GM18507 (cell line): ENCODE results near the gene HERPUD1.

ENCODE experiments used
- DNase-seq: peaks from one replicate; pipeline ENCODE4 v3.0.0; 2011; ENCODE audit warnings: low read depth; ENCODE audit not compliant: insufficient read length; ENCODE audit errors: extremely low spot score
- FAIRE-seq: peaks from 2 replicates; lab custom pipeline; 2011; peaks lifted over from hg19 to GRCh38; lab: Jason Lieb, UNC

Gene HERPUD1

DNA sequence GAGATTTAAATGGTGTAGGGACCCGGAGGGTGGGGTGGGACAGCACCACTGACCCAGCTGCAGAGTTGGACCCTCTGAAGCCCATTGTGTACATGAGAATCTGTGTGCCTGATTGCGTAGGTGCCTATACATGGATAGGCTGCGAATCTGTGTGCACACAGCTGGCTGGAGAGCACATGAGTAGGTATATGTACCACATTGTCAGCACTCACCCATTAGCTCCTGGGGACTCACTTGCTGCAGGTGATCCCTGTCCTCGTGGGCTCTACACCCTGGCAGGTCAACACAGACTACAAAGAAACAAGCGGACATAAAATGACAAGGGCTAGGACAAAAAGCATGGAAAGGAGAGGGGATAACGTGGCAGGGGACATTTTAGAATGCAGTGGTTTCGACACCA lies 18.5 kb downstream of the HERPUD1 start:
- DNase-seq (no peak), FAIRE-seq (no peak)

DNA sequence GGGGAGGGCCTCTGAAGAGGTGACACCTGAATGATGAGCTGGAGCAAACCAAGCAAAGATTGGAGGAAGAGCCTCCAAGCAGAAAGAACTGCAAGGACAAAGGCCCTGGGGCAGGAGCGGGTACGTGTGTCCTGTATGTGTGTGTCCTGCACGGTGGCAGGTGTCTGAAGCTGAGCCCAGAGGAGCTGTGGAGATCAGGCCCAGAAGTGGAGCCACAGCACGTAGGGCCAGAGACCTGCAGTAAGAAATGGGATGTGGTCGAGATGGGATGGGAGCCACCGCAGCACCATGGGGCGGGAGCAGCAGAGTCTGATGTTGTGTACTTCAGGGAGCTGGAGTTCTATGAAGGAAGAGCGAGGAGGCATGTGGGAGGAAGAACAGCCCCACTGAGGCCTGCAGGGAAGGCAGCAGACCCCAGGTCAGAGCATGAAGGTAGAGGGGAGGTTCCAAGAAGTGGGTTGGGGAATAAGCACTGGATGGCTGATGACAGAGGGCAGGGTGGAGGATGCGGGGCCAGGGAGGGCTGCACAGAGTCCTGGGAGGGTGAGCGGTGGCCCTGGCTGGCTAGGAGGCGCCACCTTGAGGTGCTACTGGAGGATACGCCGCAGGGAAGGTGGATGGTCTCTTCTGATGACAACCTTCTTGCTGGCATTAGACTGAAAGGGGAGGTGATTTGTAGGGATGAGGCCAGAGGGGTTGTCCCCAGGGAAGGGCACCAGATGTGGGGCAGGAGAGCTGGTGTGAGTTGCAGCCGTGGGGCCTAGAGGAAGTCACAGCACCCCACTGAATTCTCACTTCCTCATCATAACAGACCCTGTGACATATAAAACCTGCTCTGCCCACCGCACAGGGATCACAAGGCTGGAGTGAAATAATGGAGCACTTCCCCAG lies 19.2 kb downstream of the HERPUD1 start:
- FAIRE-seq (peak; percentile 89), DNase-seq (peak; percentile 55)

DNA sequence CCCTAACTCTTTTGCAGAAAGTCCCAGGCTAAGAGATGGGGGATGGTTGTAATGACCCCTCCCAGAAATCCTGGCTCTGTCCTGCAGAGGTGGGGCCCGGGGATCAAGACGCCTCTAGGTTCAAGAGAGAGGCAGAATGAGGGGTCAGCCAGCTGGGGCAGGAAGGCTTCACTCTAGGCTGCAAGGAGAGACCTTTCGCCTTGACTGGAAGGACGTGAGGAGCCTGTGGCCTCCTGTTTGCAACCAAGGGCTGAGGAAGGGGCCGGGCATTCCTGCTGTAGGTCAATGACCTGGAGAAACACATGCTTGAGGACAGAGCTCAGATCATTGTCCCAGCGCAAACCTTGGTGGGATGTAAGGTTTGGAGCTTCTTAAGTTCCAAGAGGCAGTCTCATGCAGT lies 21.1 kb downstream of the HERPUD1 start:
- DNase-seq (no peak), FAIRE-seq (no peak)

DNA sequence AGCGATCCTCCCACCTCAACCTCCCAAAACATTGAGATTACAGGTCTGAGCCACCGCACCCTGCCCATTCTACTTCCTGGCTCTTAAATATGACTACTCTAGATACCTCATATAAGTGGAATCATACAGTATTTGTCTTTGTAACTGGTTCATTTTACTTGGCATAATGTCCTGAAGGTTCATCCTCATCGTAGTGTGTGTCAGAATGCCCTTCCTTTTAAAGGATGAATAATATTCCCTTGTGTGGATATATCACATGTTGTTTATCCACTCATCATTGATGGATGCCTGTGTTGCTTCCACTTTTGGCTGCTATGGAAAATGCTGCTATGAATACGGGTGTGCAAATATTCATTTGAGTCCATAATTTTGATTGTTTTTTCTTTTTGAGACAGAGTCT lies 24.1 kb downstream of the HERPUD1 start:
- DNase-seq (no peak), FAIRE-seq (no peak)

DNA sequence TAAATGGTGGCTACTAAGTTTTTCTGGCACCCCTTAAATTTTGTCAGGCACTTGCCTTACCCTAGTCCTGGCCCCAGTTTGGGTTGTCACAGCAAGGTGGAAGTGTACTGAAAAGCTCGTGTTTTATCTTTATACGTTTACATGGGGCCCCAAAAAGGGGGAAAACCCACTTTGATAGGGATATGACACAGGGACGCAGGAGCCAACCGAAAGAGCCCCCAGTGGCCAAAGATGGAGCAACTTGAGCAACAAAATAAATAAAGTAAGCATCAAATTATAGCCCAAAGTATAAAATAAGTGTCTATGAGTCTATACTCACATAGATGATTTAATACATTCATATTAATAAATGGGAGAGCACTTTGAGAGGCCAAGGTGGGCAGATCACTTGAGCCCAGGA lies 24.8 kb downstream of the HERPUD1 start:
- DNase-seq (no peak), FAIRE-seq (no peak)

DNA sequence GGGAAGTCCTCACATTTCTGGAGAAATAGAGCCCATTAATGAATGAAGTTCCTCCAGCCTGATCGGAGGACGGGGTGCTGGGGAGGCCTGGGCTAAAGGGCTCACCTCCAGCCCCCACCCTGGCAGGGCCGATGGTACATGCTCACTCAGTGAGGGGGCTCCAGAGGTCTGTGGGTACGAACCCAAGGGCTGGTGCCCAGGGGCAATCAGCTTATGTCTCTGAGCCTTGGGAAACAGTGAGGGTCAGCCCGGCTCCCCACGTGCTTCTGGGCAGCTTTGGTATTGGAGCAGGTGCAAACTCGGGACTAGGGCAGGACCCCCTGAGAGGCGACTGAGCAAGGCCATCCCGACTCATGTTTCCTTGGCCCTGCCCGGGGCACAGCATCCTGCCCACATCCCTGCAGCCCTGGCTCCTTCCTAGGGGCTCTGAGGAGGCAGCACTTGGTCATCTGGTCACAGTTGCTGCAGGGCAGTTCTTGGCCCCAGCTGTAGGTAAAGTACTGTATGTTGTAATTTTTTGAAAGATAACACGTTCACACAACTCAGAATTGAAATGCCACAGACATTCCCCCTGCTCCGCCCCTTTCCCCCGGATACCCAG lies 28.8 kb downstream of the HERPUD1 start:
- no peak for DNase-seq
- FAIRE-seq, result no peak

DNA sequence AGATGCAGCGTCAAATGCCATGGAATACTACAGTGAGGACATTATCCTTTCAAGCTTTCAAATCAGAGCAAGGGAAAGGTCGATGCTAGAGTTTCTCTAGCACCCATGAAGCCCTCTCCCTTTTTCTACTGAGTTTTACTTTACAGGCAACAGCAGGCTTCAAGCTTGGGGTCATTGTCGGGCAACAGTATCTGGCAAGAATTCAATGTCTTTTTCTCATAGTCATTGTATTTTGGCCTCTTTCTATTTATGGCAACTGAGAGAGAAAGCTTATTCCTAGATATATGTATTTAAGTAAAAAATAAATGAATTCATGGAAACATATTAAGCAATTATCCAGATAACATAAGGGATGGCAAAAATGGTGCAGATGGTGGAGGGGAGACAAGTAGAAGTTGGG lies 29.4 kb downstream of the HERPUD1 start:
- no peak for FAIRE-seq
- no peak for DNase-seq

DNA sequence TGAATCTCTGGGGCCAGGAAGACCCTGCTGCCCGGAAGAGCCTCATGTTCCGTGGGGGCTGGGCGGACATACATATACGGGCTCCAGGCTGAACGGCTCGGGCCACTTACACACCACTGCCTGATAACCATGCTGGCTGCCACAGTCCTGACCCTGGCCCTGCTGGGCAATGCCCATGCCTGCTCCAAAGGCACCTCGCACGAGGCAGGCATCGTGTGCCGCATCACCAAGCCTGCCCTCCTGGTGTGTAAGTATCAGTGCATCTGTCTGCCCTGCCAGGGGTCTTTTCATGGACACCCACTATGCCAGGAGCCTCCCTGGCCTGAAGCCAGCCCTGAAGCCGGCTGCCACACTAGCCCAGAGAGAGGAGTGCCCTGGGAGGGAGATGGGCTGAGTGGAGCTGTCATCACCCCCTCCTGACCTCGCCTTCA lies 29.9 kb downstream of the HERPUD1 start, which contains the start of gene CETP:
CETP (plus strand) TSS at position 100 of the 431 bp plus-strand sequence; CDS start at position 130, 30 bp downstream.
- DNase-seq (no peak), FAIRE-seq (no peak)

DNA sequence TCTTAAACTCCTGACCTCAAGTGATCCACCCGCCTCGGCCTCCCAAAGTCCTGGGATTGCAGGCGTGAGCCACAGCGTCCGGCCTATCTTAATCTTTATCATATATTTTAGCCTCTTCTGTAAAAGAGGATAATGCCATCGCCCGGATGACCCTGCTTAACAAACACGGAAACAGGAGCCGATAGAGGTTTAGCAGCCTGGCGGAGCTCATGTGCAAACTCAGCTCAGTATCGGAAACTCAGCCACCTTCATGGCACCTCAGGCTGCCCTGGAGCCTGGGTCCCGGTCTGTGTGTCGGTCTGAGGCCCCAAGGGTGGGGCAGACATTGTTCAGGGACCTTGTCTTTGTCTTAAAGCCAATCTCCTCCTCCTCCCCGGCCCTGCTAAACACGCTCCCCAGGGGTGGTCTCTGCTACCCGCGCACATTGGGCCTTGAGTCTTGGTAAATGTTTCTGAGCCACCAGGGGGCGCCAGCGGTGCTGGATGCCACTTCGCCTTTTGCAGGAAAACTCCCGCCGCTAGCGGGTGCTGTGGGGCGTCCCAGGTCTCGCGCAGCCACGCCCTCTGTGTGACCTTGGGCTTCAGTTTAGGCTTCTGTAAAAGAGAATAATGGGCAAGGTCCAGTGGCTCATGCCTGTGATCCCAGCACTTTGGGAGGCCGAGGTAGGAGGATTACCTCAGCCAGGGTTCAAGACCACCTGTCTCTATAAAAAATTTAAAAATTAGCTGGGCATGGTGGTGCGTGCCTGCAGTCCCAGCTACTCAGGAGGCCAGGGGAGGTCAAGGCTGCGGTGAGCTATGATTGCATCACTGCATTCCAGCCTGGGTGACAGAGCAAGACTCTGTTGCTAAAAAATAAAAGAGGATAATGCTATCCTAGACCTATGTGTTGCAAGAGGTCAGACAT lies 32.6 kb downstream of the HERPUD1 start:
- FAIRE-seq, result peak; percentile 92
- peak; percentile 80 for DNase-seq

DNA sequence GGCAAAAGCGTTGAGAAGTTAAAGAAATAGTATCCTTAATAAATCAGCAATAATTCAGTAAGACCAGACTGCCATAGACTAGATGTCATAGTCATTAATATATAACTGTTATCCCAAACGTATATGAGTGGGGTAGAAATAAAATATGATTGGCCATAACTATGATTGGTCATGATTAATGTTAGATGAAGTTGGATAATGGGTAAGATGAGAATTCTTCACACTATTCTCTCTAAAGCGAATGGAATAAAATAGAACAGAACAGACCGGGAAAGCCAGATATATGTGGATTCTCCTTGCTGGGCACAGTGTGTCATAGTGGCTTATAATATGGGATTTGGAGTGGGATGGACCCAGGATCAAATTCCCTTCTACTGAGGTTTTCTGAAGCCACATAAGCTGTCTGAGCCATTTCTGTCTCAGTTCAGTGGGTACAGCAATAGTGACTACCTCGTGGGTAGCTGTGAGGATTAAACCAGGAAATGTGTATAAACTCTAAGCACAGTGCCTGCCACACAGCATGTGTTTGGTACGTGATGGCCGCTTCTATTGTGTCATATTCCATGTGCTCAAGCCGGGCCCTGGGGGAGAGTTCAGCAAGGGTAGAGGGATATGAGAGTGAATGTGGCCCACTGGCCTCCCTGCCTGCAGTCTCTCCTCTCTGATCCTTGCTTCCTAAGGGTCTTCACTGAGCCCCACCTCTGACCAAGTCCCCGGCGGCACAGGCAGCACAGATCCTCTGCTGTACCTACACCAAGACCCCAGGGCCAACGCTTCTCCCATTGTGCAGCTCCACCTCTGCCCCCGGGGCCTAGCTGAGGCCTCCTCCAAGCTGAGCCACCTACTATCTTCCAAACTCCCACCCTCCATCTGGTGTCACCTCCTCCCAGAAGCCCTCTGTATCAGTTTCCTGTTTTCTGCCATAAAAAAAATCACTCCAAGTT lies 33.5 kb downstream of the HERPUD1 start:
- FAIRE-seq (no peak), DNase-seq (no peak)

DNA sequence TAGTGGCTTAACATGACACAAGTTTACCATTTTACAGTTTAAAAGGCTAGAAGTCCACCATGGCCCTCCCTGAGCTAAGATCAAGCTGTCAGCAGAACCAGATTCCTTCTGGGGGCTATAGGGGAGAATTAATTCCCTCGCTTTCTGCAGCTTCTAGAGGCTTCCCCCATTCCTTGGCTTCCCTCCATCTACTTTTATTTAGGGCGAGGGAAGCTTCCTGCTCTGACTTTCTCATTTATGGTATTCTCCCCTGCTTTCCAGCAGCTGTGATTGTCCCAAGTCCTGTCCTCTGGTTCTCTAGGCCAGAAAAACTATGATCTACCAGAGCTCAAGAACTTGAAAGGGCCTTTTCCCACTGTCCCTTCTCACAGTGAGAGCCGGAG lies 34.1 kb downstream of the HERPUD1 start:
- DNase-seq (no peak), FAIRE-seq (no peak)

DNA sequence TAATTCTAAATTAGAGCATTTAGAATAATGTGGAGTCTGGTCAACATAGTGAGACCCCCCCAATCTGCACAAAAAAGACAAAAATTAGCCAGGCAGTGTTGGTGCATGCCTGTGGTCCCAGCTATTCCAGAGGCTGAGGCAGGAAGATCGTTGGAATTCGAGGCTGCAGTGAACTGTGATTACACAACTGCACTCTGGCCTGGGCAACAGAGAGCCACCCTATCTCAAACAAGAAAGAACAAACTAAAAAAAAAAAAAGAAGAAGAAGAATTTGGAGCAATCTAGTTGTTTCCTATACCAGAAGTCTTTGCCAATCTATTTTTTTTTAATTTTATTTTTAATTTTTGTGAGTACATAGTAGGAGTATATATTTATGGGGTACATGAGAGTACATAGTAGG lies 35.8 kb downstream of the HERPUD1 start:
- no peak for FAIRE-seq
- no peak for DNase-seq

DNA sequence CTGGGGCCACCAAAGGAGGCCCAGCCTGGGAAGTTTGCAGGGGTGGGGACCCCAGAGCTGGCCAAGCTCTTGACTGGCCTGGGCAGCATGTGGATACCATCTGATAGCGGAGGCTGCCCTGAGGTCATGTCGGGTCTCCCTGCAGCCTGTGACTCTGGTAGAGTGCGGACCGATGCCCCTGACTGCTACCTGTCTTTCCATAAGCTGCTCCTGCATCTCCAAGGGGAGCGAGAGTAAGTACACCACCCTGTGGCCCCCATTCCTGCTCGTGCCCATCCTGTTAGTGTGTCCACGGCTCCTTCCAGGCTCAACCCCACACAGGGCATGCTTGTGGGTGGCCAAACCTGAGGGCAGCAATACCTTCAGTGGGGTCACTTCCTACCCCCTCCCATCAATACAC lies 37.8 kb downstream of the HERPUD1 start:
- DNase-seq (no peak), FAIRE-seq (no peak)

DNA sequence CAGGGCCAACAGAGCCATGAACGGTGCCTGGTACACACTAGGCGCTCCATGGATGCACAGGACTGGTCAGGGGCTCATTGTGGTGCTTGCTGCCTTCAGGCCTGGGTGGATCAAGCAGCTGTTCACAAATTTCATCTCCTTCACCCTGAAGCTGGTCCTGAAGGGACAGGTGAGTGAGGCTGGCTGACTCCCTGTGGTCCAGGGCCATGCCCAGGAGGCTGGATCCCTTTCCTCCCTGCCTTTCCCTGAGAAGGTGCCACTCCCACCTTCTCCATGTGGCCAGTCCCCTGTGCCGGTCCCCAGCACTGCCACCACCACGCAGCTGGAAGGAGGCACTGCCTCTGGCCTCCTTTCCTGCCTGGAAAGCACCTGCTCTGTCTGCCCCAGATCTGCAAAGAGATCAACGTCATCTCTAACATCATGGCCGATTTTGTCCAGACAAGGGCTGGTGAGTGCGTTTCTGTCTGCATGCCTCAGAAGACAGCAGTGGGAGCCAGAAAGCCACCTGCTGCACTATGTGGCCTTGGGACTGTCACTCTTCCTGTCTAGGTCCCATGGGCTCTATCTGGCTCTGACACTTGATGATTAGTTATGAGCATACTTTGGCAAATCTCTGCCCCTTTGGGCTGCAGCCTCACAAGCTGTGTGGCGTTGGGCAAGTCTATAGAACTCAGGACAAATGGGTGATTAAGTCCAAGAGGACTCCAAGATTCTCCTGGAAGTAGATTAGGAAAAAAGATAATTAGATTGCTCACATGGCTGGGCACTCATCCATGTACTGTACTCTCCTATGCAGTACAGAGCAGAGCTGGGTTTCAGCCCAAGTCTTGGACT lies 39.2 kb downstream of the HERPUD1 start:
- FAIRE-seq (peak; percentile 96), DNase-seq (peak; percentile 37)

DNA sequence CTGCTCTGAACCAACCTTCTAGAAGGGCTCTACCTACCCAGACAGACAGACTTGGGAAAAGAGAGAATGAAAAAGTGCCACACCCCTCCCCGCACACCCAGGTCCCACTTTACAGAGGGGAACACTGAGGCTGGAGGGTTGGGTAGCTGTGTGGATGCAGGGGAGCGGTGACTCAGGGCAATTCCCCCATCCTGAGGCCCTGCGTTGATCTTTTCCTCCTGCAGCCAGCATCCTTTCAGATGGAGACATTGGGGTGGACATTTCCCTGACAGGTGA lies 39.8 kb downstream of the HERPUD1 start:
- FAIRE-seq (no peak), DNase-seq (no peak)

DNA sequence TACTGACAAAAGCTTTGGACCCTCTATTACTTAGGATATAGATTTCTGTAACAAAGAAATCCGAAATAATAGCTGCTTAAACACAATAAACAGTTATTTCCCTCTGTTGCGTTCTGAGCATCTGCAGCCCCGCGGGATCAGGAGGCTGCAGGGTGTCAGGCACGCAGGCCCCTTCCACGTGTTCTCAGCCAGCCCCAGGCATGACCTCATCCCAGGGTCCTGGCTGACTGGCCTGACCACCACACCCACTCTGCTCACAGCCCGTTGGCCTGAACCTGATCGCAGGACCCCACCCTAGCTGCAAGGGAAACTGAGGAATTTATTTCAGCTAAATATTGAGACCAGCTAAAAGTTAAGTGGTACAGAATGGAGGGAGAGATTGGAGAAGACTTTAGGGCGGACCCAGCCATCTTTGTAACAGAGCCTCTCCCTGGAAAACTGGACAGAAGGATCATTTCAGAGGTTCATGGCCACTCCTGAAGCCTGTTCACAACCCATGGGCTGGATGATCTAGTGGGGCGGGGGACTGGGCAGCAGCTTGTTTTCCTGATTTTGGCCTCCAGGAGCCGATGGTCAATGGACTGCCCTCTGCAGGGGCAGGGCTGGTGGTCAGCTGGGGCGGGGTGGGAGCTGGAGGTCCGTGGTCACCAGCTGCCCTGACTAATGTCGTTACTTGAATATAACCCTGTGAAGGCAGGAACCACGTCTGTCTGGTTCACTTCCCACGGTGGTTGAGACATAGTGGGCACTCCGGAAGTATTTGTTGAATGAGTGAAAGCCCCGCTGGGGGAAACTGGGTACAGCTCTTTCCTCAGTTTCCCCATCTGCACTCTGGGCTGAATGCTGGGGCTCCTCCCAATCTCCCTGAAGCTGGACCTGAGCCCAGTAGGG lies 40.7 kb downstream of the HERPUD1 start:
- DNase-seq (no peak), FAIRE-seq (peak; percentile 59)

DNA sequence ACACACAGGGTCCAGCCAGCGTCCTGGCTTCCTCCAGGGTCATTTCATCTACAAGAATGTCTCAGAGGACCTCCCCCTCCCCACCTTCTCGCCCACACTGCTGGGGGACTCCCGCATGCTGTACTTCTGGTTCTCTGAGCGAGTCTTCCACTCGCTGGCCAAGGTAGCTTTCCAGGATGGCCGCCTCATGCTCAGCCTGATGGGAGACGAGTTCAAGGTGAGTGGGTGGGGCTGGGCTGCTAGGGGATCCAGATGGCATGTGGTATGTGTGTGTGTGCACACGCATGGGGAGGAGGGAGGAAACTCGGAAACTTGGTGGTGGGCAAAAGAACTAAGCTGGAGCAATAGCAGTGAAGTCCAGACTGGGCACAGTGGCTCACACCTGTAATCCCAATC lies 41.4 kb downstream of the HERPUD1 start:
- FAIRE-seq, result no peak
- no peak for DNase-seq
